Loucy (cell line): Measurements from ENCODE around the gene LAMP1.

ENCODE experiments used
- EZH2phosphoT487 ChIP-seq: fragments of 200-600 bp; IDR thresholded peaks from 2 replicates; pipeline ENCODE4 v1.6.1; 2018; ENCODE audit warnings: antibody characterized with exemption, mild to moderate bottlenecking, moderate library complexity, borderline replicate concordance
- TF ChIP-seq, protein P1 (sequence below): fragments of 200-600 bp; sonication (generic); conservative IDR thresholded peaks from 2 replicates; pipeline ENCODE4 v1.5.1; 2014; ENCODE audit warnings: mild to moderate bottlenecking, antibody characterized with exemption, low read length

- TF ChIP-seq, protein P1, sequence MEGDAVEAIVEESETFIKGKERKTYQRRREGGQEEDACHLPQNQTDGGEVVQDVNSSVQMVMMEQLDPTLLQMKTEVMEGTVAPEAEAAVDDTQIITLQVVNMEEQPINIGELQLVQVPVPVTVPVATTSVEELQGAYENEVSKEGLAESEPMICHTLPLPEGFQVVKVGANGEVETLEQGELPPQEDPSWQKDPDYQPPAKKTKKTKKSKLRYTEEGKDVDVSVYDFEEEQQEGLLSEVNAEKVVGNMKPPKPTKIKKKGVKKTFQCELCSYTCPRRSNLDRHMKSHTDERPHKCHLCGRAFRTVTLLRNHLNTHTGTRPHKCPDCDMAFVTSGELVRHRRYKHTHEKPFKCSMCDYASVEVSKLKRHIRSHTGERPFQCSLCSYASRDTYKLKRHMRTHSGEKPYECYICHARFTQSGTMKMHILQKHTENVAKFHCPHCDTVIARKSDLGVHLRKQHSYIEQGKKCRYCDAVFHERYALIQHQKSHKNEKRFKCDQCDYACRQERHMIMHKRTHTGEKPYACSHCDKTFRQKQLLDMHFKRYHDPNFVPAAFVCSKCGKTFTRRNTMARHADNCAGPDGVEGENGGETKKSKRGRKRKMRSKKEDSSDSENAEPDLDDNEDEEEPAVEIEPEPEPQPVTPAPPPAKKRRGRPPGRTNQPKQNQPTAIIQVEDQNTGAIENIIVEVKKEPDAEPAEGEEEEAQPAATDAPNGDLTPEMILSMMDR, result no peak
- TF ChIP-seq EZH2phosphoT487, result no peak
Measured at GRCh38 chr13:113258321-113259054, 38.6 kb upstream of the LAMP1 start.
